NCI-H510A (cell line): ENCODE measurements around the gene MYOM3.

Source experiments
- DNase-seq: peaks from one replicate; lab custom pipeline; 2025; lab: John Stamatoyannopoulos, UW

The MYOM3 gene

GRCh38 chr1:24114753-24115152, 2.8 kb upstream of the MYOM3 start:
- DNase-seq = no peak

GRCh38 chr1:24113641-24114033, 1.7 kb upstream of the MYOM3 start:
- DNase-seq = no peak

- no peak for DNase-seq
Observed at GRCh38 chr1:24111262-24111995, 506 bp downstream of the MYOM3 start.

DNA sequence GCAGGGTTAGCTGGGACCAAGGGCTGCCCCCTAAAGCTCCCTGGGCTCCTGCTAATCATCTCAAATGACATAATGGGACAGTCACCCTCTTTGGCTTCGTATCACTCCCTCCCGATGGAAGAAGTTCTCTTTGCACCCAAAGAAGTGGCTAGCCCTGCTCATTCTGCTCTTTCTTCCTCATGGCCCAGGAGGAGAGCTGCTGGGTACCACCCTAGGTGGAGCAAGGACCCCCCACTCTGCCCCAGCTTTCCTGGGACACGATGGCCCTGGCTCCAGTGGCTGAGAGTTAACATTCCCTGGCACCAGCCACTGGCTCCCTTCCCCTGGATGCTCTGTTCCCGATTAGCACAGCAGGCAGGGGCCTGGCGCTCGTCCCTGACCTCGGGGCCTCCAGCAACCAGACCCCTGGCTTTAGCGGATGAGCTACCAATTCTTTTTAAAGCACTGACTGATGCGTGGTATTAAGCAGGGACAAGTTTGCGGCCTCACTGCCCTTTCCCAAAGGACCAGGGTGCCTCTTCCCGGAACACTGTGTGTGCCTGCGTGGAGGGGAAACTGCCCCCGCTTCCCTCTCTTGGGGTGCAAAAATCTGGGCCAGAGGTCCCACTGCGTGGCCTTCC, 1.2 kb downstream of the MYOM3 start:
- DNase-seq = no peak

- no peak for DNase-seq
Observed at GRCh38 chr1:24109686-24110475, 2.1 kb downstream of the MYOM3 start.

DNA sequence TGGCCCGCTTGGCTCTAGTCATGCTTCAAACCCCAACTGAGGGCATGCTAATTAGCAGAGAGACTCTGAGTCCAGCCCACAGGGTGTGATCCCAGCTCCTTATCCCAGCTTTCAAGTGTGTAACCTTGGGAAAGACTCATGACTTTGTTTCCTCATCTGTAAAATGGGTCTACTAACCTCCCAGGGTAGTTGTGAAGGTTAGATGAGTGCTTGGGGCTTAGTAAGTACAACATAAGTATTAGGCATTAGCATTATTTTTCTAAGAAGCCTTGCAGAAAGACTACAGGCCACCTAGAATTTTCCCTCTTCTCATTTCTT, 2.8 kb downstream of the MYOM3 start:
- DNase-seq = no peak

DNA sequence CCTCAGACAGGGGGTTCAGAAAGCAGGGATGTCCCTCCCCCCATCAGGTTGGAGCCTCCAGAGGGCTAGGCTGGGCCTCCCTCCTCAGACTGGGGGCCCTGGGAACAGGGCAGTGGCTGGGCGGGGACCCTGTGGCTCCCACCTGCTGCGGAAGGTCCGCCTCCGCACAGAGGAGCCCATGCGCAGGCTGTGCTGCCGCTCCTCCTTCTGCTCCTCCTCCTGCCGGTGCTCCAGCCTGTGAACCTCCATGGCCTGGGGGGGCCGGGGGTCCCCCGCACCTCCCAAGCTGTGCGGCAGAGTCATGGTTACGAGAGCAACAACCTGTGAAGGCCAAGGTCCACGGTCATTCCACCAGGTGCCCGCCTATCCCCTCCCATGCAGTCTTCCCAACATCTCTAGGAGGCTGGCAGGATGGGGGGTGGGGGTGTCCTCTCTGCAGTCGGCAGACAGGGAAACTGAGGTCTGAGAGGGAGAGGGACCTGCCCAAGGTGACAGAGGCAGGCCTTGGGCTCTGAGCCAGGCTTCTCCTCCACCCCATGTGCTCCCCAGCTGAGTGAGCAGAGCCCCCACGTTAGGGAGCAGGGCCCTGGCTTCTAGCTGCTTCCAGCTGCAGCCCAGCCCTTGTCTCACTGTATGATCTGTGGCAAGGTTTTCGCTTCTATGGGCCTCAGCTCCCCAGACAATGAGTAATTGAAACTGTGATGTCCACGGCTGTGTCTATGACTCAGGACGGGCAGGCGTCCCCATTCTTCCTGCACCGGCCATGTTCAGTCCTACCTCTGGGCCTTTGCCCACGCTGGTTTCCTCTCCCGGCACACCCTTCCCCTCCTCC, 3.4 kb downstream of the MYOM3 start:
- no peak for DNase-seq

GRCh38 chr1:24107462-24108138, 4.3 kb downstream of the MYOM3 start:
- DNase-seq = no peak

DNA sequence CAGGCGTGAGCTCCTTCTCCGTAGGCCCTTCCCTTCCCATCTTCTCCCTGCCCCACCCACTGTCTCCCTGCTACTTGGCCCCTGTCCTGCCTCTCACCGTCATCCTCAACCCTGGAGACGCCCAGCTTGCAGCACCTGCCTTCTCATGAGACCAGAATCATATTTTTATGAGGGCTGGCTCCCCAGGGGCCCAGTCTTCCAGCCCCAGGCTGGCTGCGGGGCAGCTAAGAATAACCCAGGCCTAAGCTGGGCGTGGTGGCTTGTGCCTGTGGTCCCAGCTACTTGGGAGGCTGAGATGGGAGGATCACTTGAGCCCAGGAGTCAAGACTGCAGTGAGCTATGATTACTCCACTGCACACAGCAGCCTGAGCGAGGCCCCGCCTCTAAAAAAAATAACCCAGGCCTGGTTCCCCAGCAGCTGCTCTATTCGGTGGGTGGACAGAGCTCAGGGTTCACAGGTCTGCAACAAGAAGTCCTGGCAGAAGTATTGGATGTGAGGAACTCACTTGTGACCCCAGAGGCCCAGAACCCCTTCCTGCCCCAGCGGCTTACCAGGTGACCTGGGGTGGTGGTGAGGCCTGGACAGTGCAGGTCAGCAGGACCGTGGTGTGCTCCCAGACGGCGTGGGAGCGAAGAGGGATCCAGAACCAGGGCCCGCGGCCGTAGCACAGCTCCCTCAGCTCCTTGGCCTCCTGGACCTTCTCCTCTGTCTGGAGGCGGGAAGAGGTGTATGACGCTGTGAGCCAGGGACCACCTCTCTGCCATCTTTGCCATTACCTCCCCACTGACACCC, 6.4 kb downstream of the MYOM3 start:
- no peak for DNase-seq

GRCh38 chr1:24104854-24105253, 7.1 kb downstream of the MYOM3 start:
- no peak for DNase-seq

GRCh38 chr1:24103879-24104278, 8.1 kb downstream of the MYOM3 start:
- no peak for DNase-seq

DNA sequence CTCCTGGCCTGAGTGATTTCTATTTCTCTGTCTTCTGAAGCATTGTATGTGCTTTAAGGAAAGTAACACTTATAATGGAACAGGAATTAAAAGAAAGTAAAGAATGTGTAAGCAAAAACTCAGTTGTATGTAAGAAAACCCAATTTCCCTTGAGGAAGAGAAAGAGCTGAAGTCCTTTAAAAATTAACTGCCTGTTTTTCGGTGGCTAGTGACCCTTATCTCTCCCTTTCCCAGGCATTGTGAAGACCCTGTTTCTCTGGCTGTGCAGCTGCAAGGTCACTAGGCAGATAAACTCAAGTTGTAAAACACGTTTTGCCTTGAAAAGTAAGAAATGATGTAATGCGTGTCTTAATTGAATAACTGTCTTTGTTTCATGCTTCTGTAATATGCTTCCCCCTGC, 8.5 kb downstream of the MYOM3 start:
- no peak for DNase-seq

GRCh38 chr1:24102961-24103360, 9.0 kb downstream of the MYOM3 start:
- DNase-seq = no peak

DNA sequence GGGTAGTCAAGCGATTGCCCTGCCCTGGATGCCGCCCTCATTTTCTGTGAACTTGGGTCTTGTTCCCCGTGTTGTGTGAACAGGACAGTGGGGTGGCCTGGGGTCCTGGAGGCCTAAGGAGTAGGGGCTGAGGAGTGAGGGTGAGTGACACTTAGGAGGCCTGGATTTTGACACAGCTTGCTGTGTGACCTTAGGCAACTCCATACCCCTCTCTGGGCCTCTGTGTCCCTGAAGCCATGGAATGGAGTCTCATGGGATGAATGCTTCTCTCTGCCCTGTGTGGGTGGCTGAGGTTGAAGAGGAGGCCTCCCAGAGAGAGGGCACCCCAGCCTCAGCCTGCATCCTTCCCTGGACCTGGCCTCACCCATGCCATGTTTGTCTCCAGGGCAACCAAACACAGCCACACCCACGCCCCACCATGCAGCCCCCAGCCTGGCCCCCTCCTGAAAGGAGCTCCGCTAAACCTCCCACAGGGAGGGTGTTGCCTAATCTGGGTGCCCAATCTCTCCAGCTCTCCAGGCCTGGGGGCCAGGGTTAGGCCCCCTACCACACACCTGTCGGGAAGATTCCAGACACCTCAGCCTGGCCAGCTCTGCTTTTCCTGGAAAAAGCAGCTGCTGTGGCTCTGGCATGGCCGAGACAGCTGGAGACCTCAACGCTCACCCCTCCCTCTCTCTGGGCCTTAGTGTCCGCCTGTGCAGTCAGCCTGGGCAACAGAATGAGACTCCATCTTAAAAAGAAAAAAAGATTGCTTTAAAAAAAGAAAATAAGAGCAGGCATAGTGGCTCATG, 9.9 kb downstream of the MYOM3 start:
- DNase-seq = no peak

- no peak for DNase-seq
Observed at GRCh38 chr1:24100945-24101737, 10.8 kb downstream of the MYOM3 start.

DNA sequence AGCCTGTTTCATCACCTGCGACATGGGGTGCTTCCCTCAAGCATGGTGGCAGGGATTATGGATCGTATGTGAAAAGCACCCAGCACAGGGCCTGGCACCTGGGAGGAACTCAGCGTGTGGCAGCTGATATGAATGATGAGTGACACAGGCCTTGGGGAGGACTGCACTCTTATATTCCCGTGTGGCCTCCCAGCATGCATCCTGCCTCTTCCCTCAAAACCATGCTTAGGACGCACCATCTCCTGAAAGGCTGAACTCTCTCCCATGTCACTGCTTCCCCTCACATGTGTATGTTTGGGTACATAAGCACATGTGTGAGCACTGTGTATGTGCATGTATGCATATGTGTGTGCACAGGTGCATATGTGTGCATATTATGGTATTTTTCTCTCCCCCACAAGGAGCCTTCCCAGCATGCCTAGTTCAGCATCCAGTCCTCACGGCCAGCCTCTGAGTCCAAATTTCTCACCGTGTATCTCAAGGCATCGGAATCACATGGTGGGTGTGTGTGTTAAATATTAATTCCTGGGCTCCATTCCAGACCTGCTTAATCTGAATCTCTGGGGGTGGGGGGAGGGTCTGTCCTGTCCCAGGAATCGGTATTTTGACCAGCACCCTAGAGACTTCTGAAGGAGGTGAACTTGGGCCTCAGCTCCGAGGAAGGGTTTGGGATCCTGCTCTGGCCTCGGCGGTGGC, 12.8 kb downstream of the MYOM3 start:
- no peak for DNase-seq

DNA sequence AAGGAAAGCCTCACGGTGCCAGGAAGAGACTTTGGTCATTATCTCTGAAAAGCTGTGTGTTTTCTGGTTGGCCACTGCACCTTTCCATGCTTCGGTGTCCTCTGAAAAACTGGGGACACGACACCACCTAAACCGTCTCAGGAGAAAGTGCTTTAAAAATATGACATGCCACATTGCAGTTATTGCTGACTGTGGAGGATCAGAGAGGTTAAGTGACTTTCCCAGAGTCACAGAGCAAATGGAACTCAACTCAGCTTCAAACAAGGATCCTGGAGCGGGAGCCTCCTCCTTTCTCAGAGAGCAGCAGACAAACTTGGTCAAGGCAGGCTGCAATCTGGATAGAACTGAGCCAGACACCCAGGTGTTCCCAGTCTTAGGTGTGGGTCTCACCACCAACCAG, 13.8 kb downstream of the MYOM3 start:
- no peak for DNase-seq

- DNase-seq = no peak
Observed at GRCh38 chr1:24097663-24098062, 14.3 kb downstream of the MYOM3 start.

DNA sequence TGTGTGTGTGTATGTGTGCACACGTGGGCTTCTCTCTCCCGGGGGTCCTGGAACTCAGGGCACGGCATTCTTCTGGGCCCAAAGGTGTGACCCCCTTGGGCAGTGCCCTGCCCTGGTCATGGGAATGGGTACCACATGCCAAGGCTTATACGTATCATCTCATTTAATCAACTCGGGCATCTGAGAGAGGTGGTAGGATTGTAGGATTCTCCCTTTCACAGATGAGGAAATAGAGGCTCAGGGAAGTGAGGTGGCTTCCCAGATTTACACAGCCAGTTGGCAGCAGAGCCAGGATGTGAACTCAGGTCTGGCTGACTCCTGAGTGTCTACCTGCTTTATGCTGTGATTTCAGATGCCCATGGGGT, 15.2 kb downstream of the MYOM3 start:
- no peak for DNase-seq
